ENCODE data around the gene RASA1.

Gene RASA1

GRCh38 chr5:87413343-87413645 lies 145.6 kb downstream of the RASA1 start:
- Mint-ChIP-seq H3K27ac (peak overlapping the region; percentile 95), H3K36me3 (ENCODE audit: low read depth) (peaks cover 31% of the 10 kb centered on the region), H3K4me3 (peak overlapping the region; percentile 100), H3K27me3 (no peaks in the 10 kb centered on the region), H3K4me1 (ENCODE audit: low read depth) (peaks cover 41% of the 10 kb centered on the region), H3K9me3 (no peaks in the 10 kb centered on the region)

GRCh38 chr5:87418506-87418905 lies 150.8 kb downstream of the RASA1 start:
- H3K4me3 Mint-ChIP-seq = no peak overlapping the region
- H3K36me3 Mint-ChIP-seq (ENCODE audit: low read depth) = no peaks in the 10 kb centered on the region
- no peaks in the 10 kb centered on the region for H3K27me3 Mint-ChIP-seq

GRCh38 chr5:87421307-87421706 lies 153.6 kb downstream of the RASA1 start:
- no peak overlapping the region for H3K4me3 Mint-ChIP-seq
- no peaks in the 10 kb centered on the region for H3K36me3 Mint-ChIP-seq (ENCODE audit: low read depth)
- H3K27me3 Mint-ChIP-seq = no peaks in the 10 kb centered on the region
- H3K27ac Mint-ChIP-seq = no peak overlapping the region
- no peaks in the 10 kb centered on the region for H3K9me3 Mint-ChIP-seq
- H3K4me1 Mint-ChIP-seq (ENCODE audit: low read depth) = no peaks in the 10 kb centered on the region

More at GRCh38 chr5:87418506-87418905, 150.8 kb downstream of the RASA1 start:
- Mint-ChIP-seq H3K9me3 (no peaks in the 10 kb centered on the region), H3K27ac (no peak overlapping the region), H3K4me1 (ENCODE audit: low read depth) (peaks cover 3% of the 10 kb centered on the region)

GRCh38 chr5:87423755-87424154 lies 156.1 kb downstream of the RASA1 start:
- Mint-ChIP-seq H3K9me3 (no peaks in the 10 kb centered on the region), H3K27me3 (no peaks in the 10 kb centered on the region), H3K27ac (no peak overlapping the region), H3K36me3 (ENCODE audit: low read depth) (no peaks in the 10 kb centered on the region), H3K4me1 (ENCODE audit: low read depth) (no peaks in the 10 kb centered on the region), H3K4me3 (no peak overlapping the region)

GRCh38 chr5:87430863-87431457 lies 163.3 kb downstream of the RASA1 start:
- H3K36me3 Mint-ChIP-seq (ENCODE audit: low read depth) = no peaks in the 10 kb centered on the region

GRCh38 chr5:87432460-87432859 lies 164.8 kb downstream of the RASA1 start:
- Mint-ChIP-seq H3K27ac (no peak overlapping the region), H3K4me1 (ENCODE audit: low read depth) (no peaks in the 10 kb centered on the region), H3K27me3 (peaks cover 7% of the 10 kb centered on the region), H3K36me3 (ENCODE audit: low read depth) (no peaks in the 10 kb centered on the region), H3K4me3 (no peak overlapping the region), H3K9me3 (no peaks in the 10 kb centered on the region)

More at GRCh38 chr5:87430863-87431457, 163.3 kb downstream of the RASA1 start:
- Mint-ChIP-seq H3K4me3 (no peak overlapping the region), H3K9me3 (no peaks in the 10 kb centered on the region), H3K4me1 (ENCODE audit: low read depth) (no peaks in the 10 kb centered on the region), H3K27ac (no peak overlapping the region), H3K27me3 (peaks cover 4% of the 10 kb centered on the region)

- H3K27ac Mint-ChIP-seq = no peak overlapping the region
- no peaks in the 10 kb centered on the region for H3K36me3 Mint-ChIP-seq (ENCODE audit: low read depth)
- H3K4me1 Mint-ChIP-seq (ENCODE audit: low read depth) = no peaks in the 10 kb centered on the region
- H3K27me3 Mint-ChIP-seq = peaks cover 10% of the 10 kb centered on the region
- no peaks in the 10 kb centered on the region for H3K9me3 Mint-ChIP-seq
- no peak overlapping the region for H3K4me3 Mint-ChIP-seq
Observed at GRCh38 chr5:87433945-87434344, 166.3 kb downstream of the RASA1 start.

GRCh38 chr5:87434461-87434860 lies 166.8 kb downstream of the RASA1 start:
- Mint-ChIP-seq H3K4me3 (no peak overlapping the region), H3K4me1 (ENCODE audit: low read depth) (no peaks in the 10 kb centered on the region), H3K36me3 (ENCODE audit: low read depth) (no peaks in the 10 kb centered on the region), H3K27ac (no peak overlapping the region), H3K9me3 (no peaks in the 10 kb centered on the region), H3K27me3 (peaks cover 11% of the 10 kb centered on the region)

- H3K36me3 Mint-ChIP-seq (ENCODE audit: low read depth) = no peaks in the 10 kb centered on the region
- no peaks in the 10 kb centered on the region for H3K9me3 Mint-ChIP-seq
- H3K4me1 Mint-ChIP-seq (ENCODE audit: low read depth) = no peaks in the 10 kb centered on the region
- no peak overlapping the region for H3K4me3 Mint-ChIP-seq
- peaks cover 11% of the 10 kb centered on the region for H3K27me3 Mint-ChIP-seq
- no peak overlapping the region for H3K27ac Mint-ChIP-seq
Observed at GRCh38 chr5:87435144-87435694, 167.5 kb downstream of the RASA1 start.

- H3K4me1 Mint-ChIP-seq (ENCODE audit: low read depth) = no peaks in the 10 kb centered on the region
- no peak overlapping the region for H3K27ac Mint-ChIP-seq
- H3K36me3 Mint-ChIP-seq (ENCODE audit: low read depth) = no peaks in the 10 kb centered on the region
- H3K4me3 Mint-ChIP-seq = no peak overlapping the region
- peaks cover 7% of the 10 kb centered on the region for H3K27me3 Mint-ChIP-seq
- no peaks in the 10 kb centered on the region for H3K9me3 Mint-ChIP-seq
Observed at GRCh38 chr5:87437724-87438123, 170.0 kb downstream of the RASA1 start.

- Mint-ChIP-seq H3K36me3 (ENCODE audit: low read depth) (no peaks in the 10 kb centered on the region), H3K4me3 (no peak overlapping the region), H3K27ac (no peak overlapping the region), H3K4me1 (ENCODE audit: low read depth) (no peaks in the 10 kb centered on the region), H3K27me3 (peaks cover 7% of the 10 kb centered on the region), H3K9me3 (no peaks in the 10 kb centered on the region)
Observed at GRCh38 chr5:87438231-87438630, 170.5 kb downstream of the RASA1 start.

All from stimulated activated naive CD8-positive, alpha-beta T cell treated with anti-CD3 and anti-CD28 coated beads, Interleukin-15, Interleukin-2, amounts not matched to agents 100 ng/mL and 50 ng/mL, for 24 hours (primary cell).